OCI-LY3 (cell line): ENCODE measurements around the gene FAM13A.

Experiments
- H2AFZ ChIP-seq: fragments of 200-600, 300-600 bp; shearing (Covaris generic); 2 replicates; pipeline ENCODE4 v1.6.0; 2014; ENCODE audit warnings: antibody characterized with exemption, low read depth, low read length
- H3K27ac ChIP-seq: fragments of 200-600, 300-600 bp; sonication (generic); 2 replicates; pipeline ENCODE4 v1.5.1; 2014; ENCODE audit warnings: mild to moderate bottlenecking, low read length, moderate library complexity, mixed read lengths
- H3K27me3 ChIP-seq: fragments of 200-600, 300-600 bp; sonication (generic); 2 replicates; pipeline ENCODE4 v1.6.1; 2014; ENCODE audit warnings: low read depth, low read length, mixed read lengths
- H3K36me3 ChIP-seq: fragments of 200-600, 300-600 bp; sonication (generic); replicated peaks from 2 replicates; pipeline ENCODE3; 2014; ENCODE audit warnings: low read depth, low read length, mixed read lengths
- H3K4me1 ChIP-seq: fragments of 300-600, 200-600 bp; sonication (generic); 2 replicates; pipeline ENCODE4 v1.6.1; 2014; ENCODE audit warnings: low read length, mixed read lengths
- H3K4me2 ChIP-seq: fragments of 200-600, 300-600 bp; sonication (generic); 2 replicates; pipeline ENCODE4 v1.6.1; 2014; ENCODE audit warnings: low read length, mixed read lengths
- H3K4me3 ChIP-seq: fragments of 300-600, 200-600 bp; sonication (generic); 2 replicates; pipeline ENCODE4 v1.5.1; 2014; ENCODE audit warnings: antibody characterized with exemption, mild to moderate bottlenecking, low read length, moderate library complexity
- H3K79me2 ChIP-seq: fragments of 300-600, 200-600 bp; shearing (Covaris generic); 2 replicates; pipeline ENCODE4 v1.6.1; 2014; ENCODE audit warnings: mild to moderate bottlenecking, low read length, mixed read lengths
- H3K9ac ChIP-seq: fragments of 300-600, 200-600 bp; shearing (Covaris generic); 2 replicates; pipeline ENCODE4 v1.6.0; 2014; ENCODE audit warnings: mild to moderate bottlenecking, low read length, moderate library complexity
- H3K9me3 ChIP-seq: fragments of 200-600, 300-600 bp; shearing (Covaris generic); 2 replicates; pipeline ENCODE4 v1.6.1; 2014; ENCODE audit warnings: low read length, mixed read lengths; ENCODE audit not compliant: insufficient read depth
- H4K20me1 ChIP-seq: fragments of 200-600, 300-600 bp; sonication (generic); 2 replicates; pipeline ENCODE4 v1.6.1; 2016; ENCODE audit warnings: low read length, mixed read lengths; ENCODE audit not compliant: insufficient read depth
- EZH2phosphoT487 ChIP-seq: fragments of 200-600 bp; shearing (Covaris generic); IDR thresholded peaks from 2 replicates; pipeline ENCODE4 v1.6.1; 2018; ENCODE audit warnings: antibody characterized with exemption, mixed run types, low read depth
- TF ChIP-seq, protein P1 (sequence below): fragments of 200-600, 300-600 bp; sonication (generic); IDR thresholded peaks from 2 replicates; pipeline ENCODE4 v1.5.1; 2014; ENCODE audit warnings: antibody characterized with exemption, low read length, low read depth

FAM13A gene

DNA sequence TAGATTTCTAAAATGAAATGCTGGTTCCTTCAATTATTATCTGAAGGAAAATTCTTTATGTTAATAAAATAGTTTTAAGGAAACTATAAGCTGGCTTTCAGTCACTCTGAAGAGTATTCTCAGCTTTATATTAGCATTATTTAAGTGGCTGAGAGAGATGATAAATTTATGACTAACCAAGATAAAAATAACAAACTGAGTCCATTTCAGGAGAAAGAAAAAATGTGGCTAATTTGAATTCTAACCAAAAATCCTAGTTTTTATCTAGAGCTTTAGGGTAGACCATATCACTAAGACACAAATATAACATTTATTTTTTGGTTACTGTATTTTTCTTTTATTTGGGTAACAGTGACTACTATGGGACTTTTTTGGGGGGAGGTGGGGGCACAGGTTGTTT, 299.9 kb downstream of the FAM13A start:
- Histone ChIP-seq H3K27me3 (0 out of 2 replicates have a peak, but pooled peaks cover 6% of the 10 kb centered on the region), H2AFZ (no peak overlapping the region), H3K4me1 (peaks cover 25% of the 10 kb centered on the region), H3K79me2 (no peaks in the 10 kb centered on the region), H3K4me3 (no peak overlapping the region), H3K9me3 (no peaks in the 10 kb centered on the region), H4K20me1 (peaks cover 4% of the 10 kb centered on the region; the same call in 1 of the 2 replicates), H3K36me3 (no peaks in the 10 kb centered on the region), H3K27ac (no peak overlapping the region), H3K4me2 (no peak overlapping the region), H3K9ac (no peak overlapping the region)
- TF ChIP-seq, protein P1, sequence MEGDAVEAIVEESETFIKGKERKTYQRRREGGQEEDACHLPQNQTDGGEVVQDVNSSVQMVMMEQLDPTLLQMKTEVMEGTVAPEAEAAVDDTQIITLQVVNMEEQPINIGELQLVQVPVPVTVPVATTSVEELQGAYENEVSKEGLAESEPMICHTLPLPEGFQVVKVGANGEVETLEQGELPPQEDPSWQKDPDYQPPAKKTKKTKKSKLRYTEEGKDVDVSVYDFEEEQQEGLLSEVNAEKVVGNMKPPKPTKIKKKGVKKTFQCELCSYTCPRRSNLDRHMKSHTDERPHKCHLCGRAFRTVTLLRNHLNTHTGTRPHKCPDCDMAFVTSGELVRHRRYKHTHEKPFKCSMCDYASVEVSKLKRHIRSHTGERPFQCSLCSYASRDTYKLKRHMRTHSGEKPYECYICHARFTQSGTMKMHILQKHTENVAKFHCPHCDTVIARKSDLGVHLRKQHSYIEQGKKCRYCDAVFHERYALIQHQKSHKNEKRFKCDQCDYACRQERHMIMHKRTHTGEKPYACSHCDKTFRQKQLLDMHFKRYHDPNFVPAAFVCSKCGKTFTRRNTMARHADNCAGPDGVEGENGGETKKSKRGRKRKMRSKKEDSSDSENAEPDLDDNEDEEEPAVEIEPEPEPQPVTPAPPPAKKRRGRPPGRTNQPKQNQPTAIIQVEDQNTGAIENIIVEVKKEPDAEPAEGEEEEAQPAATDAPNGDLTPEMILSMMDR, result no peak
- TF ChIP-seq EZH2phosphoT487, result no peak

DNA sequence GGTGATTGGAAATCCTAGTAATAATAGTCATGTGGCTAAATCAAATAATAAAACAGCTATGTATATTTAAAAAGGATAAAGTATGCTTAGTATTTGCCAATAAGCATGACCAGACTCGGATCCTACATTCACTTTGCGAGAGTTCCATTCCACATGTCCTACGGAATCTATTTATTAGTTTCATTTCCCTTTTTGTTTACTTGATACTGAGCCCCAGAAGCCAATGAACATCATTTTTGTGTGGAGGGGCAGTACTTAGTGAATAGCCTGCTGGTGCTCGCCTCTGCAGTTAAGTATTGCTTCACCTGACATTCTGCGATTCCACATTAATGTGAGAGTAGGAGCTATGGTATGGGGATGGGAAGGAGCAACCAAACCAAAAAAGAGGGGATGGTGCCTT, 300.8 kb downstream of the FAM13A start:
- H3K4me1 ChIP-seq, result peaks cover 28% of the 10 kb centered on the region
- no peak overlapping the region for H3K4me2 ChIP-seq
- no peak overlapping the region for H3K9ac ChIP-seq
- no peak overlapping the region for H3K4me3 ChIP-seq
- no peaks in the 10 kb centered on the region for H3K9me3 ChIP-seq
- TF ChIP-seq, protein P1, result no peak
- TF ChIP-seq EZH2phosphoT487, result no peak
- no peak overlapping the region for H3K27ac ChIP-seq
- no peaks in the 10 kb centered on the region for H3K79me2 ChIP-seq
- 0 out of 2 replicates have a peak, but pooled peaks cover 6% of the 10 kb centered on the region for H3K27me3 ChIP-seq
- no peak overlapping the region for H2AFZ ChIP-seq
- H3K36me3 ChIP-seq, result no peaks in the 10 kb centered on the region
- peaks cover 4% of the 10 kb centered on the region; the same call in 1 of the 2 replicates for H4K20me1 ChIP-seq

DNA sequence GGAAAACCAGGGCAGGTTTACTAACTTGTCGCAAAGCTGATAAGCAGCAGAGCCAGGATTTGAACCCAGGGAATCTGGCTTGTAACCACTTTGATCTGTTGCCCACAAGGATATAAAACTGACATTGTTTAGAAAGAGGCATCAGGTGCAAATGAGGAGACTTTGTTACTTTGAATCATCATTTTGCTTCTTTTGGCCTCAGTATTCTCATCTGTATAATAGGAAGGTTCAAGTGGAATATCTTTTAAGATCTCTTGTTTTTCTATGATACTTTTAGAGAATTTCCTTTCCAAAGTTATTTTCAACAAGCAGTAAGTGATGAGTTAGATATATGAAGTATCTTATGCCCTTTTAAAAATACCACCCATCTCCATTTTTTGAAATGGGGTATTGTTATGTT, 301.5 kb downstream of the FAM13A start:
- Histone ChIP-seq H3K4me3 (no peak overlapping the region), H3K4me1 (peaks cover 28% of the 10 kb centered on the region), H3K9ac (no peak overlapping the region), H3K27me3 (0 out of 2 replicates have a peak, but pooled peaks cover 6% of the 10 kb centered on the region), H3K9me3 (no peaks in the 10 kb centered on the region), H2AFZ (no peak overlapping the region), H3K36me3 (no peaks in the 10 kb centered on the region), H3K27ac (no peak overlapping the region), H3K4me2 (no peak overlapping the region), H3K79me2 (no peaks in the 10 kb centered on the region), H4K20me1 (peaks cover 4% of the 10 kb centered on the region; the same call in 1 of the 2 replicates)
- TF ChIP-seq, protein P1, result no peak
- no peak for TF ChIP-seq EZH2phosphoT487

DNA sequence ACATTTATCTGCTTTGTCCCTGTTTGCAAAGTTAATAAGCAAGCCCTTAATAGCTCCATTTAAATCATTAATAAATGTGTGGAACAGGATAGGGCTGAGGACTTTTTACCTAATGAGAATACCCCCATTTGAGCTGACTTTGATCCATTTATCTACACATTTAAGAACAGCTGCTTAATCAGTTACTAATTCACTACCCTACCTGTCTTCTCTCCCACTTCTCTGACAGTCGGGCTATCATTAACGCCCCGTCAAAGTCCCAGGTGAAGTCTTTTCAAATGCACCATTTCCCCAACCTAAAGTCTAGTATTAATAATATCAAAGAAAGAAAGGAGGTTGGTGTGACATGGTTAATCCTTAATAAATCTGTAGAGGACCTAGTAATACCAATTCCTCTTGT, 302.2 kb downstream of the FAM13A start:
- Histone ChIP-seq H3K36me3 (peaks cover 4% of the 10 kb centered on the region), H3K4me3 (no peak overlapping the region), H3K27me3 (0 out of 2 replicates have a peak, but pooled peaks cover 6% of the 10 kb centered on the region), H3K27ac (no peak overlapping the region), H3K79me2 (no peaks in the 10 kb centered on the region), H3K9ac (no peak overlapping the region), H3K4me1 (peaks cover 28% of the 10 kb centered on the region), H2AFZ (no peak overlapping the region), H3K9me3 (no peaks in the 10 kb centered on the region), H3K4me2 (no peak overlapping the region), H4K20me1 (peaks cover 4% of the 10 kb centered on the region; the same call in 1 of the 2 replicates)
- TF ChIP-seq EZH2phosphoT487, result no peak
- TF ChIP-seq, protein P1, result no peak
